Measurements from ENCODE around the gene AMPH. TPM values are rescaled to one million over a fixed set of nuclear protein-coding genes. Genes with fewer than 3 reads are reported as not detected.

The AMPH gene
- total RNA-seq, 1 experiment from 2014 or later = not detected

GRCh38 chr7:38625866-38626265 is 5.3 kb downstream of the AMPH start:
- CTCF ChIA-PET = no interaction called here
- Histone ChIP-seq H3K4me1 (ENCODE audit: control insufficient read depth in 1 of 2, insufficient read depth in 2 of 2, low read length in 2 of 2) (no peaks in the 10 kb centered on the region), H3K79me2 (ENCODE audit: insufficient read depth, low read length) (no peaks in the 10 kb centered on the region), H3K4me3 (replicated peaks in 1 of 2; ENCODE audit: low read depth in 1 of 2, low read length in 2 of 2) (no peak overlapping the region), H4K20me1 (ENCODE audit: insufficient read depth) (no peaks in the 10 kb centered on the region), H3K4me2 (ENCODE audit: low read length) (no peak overlapping the region), H3K9ac (ENCODE audit: low read length) (no peak overlapping the region), H3K27me3 (ENCODE audit: insufficient read depth, low read length) (peaks cover 4% of the 10 kb centered on the region; the same call in 1 of the 2 replicates), H2AFZ (ENCODE audit: low read depth, low read length, poor library complexity, severe bottlenecking) (no peak overlapping the region), H3K36me3 (ENCODE audit: control insufficient read depth in 1 of 2, insufficient read depth in 2 of 2, low read length in 2 of 2) (no peaks in the 10 kb centered on the region), H3K9me2 (ENCODE audit: insufficient read depth) (no peaks in the 10 kb centered on the region), H3K9me3 (ENCODE audit: control insufficient read depth in 1 of 2, insufficient read depth in 1 of 2, low read depth in 1 of 2, low read length in 2 of 2) (no peaks in the 10 kb centered on the region), H3K27ac (ENCODE audit: low read depth, low read length) (no peak overlapping the region)
- ATAC-seq = no peak
- RAD21 ChIA-PET (ENCODE audit: low non-redundant PET in 1 of 2, low total read pairs in 2 of 2, uncharacterized antibody in 2 of 2, unreplicated experiment in 2 of 2) = no interaction called here
- no peak for TF ChIP-seq JUND (IDR thresholded peaks at IDR 0.05)
- DNase-seq (ENCODE audit: low read depth, low spot score) = no peak
- POLR2A ChIA-PET = no interaction called here
- intact Hi-C loops (cut with micrococcal nuclease) = no loop called here
- BruUV-seq (replicated peaks) = no TSS peak

- Histone ChIP-seq H3K4me1 (ENCODE audit: control insufficient read depth in 1 of 2, insufficient read depth in 2 of 2, low read length in 2 of 2) (no peaks in the 10 kb centered on the region), H3K9ac (ENCODE audit: low read length) (no peak overlapping the region), H3K27me3 (ENCODE audit: insufficient read depth, low read length) (peaks cover 23% of the 10 kb centered on the region), H3K9me2 (ENCODE audit: insufficient read depth) (no peaks in the 10 kb centered on the region), H4K20me1 (ENCODE audit: insufficient read depth) (no peaks in the 10 kb centered on the region), H3K79me2 (ENCODE audit: insufficient read depth, low read length) (no peaks in the 10 kb centered on the region), H2AFZ (ENCODE audit: low read depth, low read length, poor library complexity, severe bottlenecking) (no peak overlapping the region), H3K9me3 (ENCODE audit: control insufficient read depth in 1 of 2, insufficient read depth in 1 of 2, low read depth in 1 of 2, low read length in 2 of 2) (no peaks in the 10 kb centered on the region), H3K4me2 (ENCODE audit: low read length) (no peak overlapping the region), H3K36me3 (ENCODE audit: control insufficient read depth in 1 of 2, insufficient read depth in 2 of 2, low read length in 2 of 2) (no peaks in the 10 kb centered on the region), H3K4me3 (replicated peaks in 1 of 2; ENCODE audit: low read depth in 1 of 2, low read length in 2 of 2) (no peak overlapping the region), H3K27ac (ENCODE audit: low read depth, low read length) (no peak overlapping the region)
- intact Hi-C loops (cut with micrococcal nuclease) = no loop called here
- DNase-seq (ENCODE audit: low read depth, low spot score) = no peak
- CTCF ChIA-PET = no interaction called here
- POLR2A ChIA-PET = no interaction called here
- RAD21 ChIA-PET (ENCODE audit: low non-redundant PET in 1 of 2, low total read pairs in 2 of 2, uncharacterized antibody in 2 of 2, unreplicated experiment in 2 of 2) = no interaction called here
- ATAC-seq = no peak
- no TSS peak for BruUV-seq (replicated peaks)
- no peak for TF ChIP-seq ZNF274 (IDR thresholded peaks at IDR 0.05; ENCODE audit: low read depth, low read length)
- no peak for TF ChIP-seq SIN3A (IDR thresholded peaks at IDR 0.05; ENCODE audit: low read depth)
- TF ChIP-seq REST (IDR thresholded peaks at IDR 0.05; ENCODE audit: low read depth) = no peak
- TF ChIP-seq, protein P1, sequence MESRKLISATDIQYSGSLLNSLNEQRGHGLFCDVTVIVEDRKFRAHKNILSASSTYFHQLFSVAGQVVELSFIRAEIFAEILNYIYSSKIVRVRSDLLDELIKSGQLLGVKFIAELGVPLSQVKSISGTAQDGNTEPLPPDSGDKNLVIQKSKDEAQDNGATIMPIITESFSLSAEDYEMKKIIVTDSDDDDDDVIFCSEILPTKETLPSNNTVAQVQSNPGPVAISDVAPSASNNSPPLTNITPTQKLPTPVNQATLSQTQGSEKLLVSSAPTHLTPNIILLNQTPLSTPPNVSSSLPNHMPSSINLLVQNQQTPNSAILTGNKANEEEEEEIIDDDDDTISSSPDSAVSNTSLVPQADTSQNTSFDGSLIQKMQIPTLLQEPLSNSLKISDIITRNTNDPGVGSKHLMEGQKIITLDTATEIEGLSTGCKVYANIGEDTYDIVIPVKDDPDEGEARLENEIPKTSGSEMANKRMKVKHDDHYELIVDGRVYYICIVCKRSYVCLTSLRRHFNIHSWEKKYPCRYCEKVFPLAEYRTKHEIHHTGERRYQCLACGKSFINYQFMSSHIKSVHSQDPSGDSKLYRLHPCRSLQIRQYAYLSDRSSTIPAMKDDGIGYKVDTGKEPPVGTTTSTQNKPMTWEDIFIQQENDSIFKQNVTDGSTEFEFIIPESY (IDR thresholded peaks at IDR 0.05; ENCODE audit: extremely low read depth, insufficient replicate concordance, low read length) = no peak
- TF ChIP-seq SP1 (IDR thresholded peaks at IDR 0.05; ENCODE audit: low read depth) = no peak
- no peak for TF ChIP-seq FOSL1 (IDR thresholded peaks at IDR 0.05; ENCODE audit: low read depth)
Observed at GRCh38 chr7:38615665-38616064, 15.5 kb downstream of the AMPH start.

Data from HCT116 (cell line).